GM19351 (cell line): ENCODE results near the gene CDC42EP1.
A peak's percentile ranks its signal among the peaks of the same experiment; 100 is the strongest.
"Not testable (repeated sequence)": the region's sequence is repeated elsewhere in the genome, so short reads cannot be mapped to it uniquely, and the experiment has no call there.

Experiments
- ATAC-seq: cut with Tn5 transposase; IDR thresholded peaks from one replicate; pipeline ENCODE4 v1.9.1; 2021; ENCODE audit warnings: mild to moderate bottlenecking, moderate library complexity; ENCODE audit not compliant: unreplicated experiment

Gene CDC42EP1

DNA sequence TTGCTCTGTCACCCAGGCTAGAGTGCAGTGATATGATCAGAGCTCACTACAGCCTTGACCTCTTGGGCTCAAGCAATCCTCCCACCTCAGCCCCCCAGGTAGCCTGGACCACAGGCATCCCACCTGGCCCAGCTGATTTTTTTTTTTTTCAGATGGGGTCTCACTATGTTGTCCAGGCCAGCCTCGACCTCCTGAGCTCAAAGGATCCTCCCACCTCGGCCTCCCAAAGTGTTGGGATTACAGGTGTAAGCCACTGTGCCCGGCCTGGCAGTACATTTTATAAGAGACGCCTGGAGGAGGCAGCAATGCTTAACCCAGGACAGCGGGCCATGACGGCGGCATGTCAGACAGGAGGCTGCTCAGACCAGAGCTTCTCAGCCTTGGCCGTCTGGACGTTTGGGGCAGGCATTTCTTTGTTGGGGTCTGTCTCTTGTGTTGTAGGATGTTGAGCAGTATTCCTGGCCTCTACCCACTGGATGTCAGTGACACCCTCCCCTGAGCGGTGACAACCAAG is 15.3 kb downstream of the CDC42EP1 start:
- ATAC-seq = no peak

DNA sequence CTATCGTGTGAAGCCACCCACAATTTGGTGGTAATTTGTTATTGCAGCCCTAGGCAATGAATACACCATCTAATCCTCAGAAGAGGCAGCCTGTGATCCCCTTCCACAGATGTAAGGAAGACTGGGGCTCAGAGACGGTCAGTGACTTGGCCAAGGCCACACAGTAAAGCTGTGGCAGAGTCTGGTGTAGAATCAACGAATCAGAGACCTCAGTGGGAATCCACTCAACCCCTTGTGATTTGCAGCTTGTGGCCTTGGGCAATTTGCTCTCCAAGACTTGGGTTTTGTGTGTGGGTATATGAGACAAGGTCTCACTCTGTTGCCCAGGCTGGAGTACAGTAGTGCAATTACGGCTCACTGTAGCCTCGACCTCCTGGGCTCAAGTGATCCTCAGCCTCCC is 17.7 kb downstream of the CDC42EP1 start:
- no peak for ATAC-seq

DNA sequence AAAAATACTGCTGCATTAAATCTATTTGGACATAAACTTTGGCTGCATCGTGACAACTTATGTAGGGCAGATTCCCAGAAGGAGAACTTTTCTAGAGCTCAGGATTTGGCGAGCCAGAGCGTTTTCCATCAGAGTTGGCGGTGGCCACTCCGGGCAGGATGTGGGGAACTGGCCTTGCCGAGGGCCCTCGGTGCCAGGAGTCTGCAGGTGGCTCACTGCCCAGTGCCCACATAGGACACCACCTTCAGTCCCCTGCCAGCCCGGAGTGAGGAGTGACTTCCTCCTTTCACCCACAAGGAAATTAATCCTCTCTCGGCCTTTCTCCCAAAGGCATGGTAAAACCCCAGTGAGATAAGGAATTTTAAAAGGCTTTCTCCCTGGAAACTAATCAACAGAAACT is 21.2 kb downstream of the CDC42EP1 start:
- no peak for ATAC-seq

DNA sequence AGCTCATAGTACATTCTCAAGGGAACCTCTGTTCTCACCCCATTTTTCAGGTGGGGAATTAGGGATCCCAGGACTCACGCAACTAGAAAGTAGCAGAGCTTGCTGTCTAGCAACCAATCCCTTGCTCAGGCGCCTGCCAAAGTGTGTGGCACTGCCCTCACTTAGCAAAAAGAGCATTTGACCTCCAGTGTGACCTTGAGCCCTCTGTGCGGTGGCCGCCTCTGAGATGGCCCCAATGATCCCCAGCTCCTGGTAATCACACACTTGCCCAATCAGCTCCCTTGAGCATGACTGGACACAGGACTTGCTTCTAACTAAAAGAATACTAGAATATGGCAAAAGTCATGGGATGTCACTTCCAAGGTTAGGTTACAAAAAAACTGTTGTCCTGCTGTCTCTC is 22.2 kb downstream of the CDC42EP1 start:
- no peak for ATAC-seq

DNA sequence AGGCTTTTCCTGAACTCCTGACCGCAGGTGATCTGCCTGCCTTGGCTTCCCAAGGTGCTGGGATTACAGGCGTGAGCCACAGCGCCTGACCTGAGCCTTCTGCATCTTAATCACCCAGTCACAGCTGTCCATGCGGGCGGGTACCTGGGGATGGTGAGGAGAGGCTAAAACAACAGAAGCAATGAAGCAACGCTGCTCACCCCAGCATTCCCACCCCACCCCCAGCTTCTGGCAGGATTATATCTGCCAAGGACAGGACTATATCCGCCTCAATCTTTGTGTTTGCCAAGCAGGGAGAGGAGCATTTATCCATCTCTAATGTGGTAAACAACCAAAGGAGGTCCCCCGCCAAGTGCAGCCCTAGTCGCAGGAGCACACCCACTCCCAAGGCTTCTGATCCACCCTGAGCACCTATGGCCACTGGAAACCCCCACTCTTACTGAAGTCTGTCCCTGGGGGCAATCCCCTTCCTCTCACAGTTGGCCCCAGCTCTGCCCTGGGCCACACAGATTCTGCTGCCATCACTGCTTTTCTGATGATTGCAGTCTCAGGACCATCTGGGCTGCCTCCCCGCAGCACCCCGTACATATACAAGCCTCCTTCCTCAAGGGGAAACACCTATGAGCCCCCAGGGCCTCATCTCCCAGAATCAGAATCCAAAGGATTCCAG is 28.4 kb downstream of the CDC42EP1 start:
- no peak for ATAC-seq

DNA sequence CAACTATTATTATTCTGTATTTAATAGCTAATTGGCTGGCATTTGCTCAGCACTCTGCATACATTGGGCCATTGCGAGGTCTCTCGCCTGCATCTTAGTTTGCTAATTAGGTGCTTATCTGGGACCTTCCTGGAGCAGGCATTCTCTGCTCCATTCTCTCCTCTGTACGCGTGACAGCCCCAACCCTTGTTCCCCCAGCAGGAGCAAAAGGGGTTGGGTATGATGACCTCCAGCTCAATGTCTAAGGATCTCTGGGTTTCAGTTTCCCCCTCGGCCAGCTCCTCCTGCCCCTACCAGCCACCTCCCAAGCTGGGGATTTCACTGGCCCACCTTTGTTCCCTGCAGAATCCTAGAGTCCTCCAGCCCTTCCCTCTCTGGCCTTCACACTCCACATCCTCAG is 29.4 kb downstream of the CDC42EP1 start:
- ATAC-seq = no peak

DNA sequence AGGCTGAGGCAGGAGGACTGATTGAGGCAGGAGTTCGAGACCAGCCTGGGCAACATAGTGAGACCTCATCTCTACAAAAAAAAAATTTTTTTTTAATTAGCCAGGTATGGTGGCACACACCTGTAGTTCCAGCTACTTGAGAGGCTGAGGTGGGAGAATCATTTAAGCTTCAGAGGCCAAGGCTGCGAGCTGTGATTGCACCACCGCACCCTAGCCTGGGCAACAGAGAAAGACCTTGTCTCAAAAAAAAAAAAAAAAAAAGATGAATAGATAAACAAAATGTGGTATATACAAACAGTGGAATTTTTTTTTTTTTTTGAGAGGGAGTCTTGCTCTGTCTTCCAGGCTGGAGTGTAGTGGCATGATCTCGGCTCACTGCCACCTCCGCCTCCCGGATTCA is 30.8 kb downstream of the CDC42EP1 start:
- not testable (repeated sequence) for ATAC-seq

DNA sequence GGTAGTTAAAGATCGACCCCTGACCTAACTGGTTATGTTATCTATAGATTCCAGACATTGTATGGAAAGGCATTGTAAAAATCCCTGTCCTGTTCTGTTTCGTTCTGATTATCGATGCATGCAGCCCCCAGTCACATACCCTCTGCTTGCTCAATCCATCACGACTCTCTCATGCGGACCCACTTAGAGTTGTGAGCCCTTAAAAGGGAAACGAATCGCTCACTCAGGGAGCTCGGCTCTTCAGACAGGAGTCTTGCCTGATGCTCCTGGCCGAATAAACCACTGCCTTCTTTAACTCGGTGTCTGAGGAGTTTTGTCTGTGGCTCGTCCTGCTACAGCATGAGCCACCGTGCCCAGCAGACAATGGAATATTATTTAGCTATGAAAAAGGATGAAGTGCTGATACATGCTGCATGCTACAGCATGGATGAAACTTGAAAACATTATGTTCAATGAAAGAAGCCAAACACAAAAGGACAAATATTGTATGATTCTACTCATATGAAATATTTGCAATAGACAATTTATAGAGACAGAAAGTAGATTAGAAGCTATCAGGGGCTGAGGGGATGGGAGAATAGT is 31.6 kb downstream of the CDC42EP1 start:
- no peak for ATAC-seq

DNA sequence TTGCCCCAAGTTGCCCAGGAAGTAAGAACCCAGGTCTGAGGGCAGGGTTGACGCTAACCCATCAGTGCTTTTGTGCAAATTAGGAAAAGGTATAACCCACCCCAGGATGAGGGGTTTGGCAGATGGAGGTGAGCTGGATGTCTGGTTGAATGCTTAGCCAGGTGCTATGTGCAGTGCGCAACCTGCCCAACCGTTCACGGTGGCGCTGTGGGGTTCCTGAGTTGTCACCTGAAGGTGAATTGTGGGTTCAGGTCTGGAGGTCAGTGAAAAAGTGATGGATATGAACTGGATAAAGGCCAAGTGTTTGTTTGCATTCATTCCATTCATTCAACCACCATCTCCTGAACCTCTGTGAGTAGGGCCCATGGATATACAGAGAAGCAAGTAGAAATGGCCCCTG is 34.0 kb downstream of the CDC42EP1 start:
- ATAC-seq = no peak

DNA sequence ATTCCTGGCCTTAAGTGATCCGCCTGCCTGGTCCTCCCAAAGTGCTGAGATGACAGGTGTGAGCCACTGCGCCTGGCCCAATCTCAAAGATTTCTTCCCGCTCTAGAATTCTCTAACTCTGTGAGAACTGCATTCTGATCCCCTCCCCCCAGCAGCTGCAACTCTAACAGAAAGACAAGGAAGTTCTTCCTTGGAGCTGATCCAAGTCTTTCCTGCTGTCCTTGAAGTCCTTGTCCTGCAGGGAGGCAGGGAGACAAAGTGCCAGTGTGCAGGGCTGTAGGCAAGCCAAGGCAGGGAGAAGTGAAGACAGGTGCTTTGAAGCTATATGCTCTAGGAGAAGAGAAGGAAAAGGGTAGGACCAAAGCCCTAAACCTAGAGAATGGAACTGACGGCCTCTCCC is 38.9 kb downstream of the CDC42EP1 start:
- no peak for ATAC-seq

DNA sequence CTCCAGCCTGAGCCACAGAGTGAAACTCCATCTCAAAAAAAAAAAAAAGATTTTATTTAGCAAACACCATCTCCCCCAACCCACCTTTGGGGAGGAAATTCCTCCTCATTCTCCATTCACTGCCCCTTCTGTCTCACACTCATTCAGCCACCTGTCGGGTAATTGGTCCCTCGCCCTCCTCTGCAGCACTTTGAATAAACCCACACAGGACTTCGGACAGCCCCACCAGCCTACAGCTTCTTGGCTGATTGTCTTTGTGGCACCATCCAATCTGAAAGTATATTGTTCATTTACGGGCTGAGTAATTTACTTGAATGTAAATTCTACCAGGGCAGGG is 40.9 kb downstream of the CDC42EP1 start:
- ATAC-seq = no peak

DNA sequence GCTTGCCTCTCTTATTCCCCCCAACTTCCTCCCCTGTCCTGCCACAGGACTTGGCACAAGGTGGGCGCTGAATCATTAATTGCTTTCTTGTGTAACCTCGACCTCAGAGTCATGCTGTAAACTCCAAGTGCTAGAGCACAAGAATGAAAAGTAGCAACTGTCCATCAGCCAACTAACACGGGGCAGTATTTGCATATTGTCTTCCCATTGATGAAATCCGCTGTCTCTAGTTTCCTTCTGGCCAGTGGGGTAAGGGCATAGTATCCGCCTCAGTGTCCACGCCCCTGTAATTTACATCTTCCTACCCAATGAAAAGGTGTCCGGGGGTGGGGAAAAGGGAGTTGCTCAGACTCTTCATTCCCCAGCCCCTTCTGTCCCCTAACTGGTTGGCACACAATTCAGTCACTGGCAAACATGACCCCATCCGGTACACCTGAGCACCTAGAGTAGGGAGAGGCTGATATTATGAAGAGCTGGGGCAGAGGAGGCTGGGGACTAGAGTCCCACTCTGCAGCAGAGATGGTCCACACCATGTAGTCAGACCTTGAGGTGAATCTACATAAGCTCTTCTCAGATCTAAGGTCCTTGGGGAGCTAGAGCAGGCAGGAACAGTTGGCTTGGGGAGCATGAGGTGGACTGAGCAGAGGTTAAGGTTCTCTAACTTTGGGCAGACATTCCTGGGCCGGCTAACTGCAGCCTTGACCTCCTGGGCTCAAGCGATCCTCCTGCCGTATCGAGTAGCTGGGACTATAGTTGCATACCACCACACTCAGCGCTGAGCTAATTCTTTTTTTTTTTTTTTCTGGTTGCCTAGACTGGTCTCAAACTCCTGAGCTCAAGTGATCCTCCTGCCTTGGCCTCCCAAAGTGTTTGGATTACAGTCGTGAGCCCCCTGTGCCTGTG is 41.5 kb downstream of the CDC42EP1 start:
- no peak for ATAC-seq

DNA sequence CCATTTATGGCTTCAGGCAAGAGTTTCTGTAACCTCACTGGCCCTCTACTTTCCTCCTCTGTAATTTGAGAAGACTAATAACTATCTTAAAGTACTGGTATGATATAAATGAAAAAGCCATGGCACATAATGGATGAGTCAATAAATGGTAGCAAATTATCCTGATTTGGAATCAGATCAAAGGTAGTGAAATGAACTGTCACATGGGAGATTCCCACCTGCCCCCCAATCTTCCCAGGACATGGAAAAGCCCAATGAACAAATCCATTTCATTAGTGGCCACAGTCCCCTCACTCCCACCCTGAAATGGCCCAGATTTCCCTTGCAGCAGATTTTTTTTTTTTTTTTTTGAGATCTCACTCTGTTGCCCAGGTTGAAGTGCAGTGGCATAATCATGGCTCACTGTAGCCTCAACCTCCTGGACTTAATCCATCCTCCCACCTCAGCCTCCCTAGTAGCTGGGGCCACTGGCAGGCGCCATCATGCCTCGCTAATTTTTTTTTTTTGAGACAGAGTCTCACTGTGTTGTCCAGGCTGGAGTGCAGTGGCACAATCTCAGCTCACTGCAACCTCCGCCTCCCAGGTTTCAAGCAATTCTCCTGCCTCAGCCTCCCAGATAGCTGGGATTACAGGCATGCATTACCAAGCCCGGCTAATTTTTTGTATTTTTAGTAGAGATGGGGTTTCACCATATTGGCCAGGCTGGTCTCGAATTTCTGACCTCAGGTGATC is 42.4 kb downstream of the CDC42EP1 start:
- not testable (repeated sequence) for ATAC-seq

DNA sequence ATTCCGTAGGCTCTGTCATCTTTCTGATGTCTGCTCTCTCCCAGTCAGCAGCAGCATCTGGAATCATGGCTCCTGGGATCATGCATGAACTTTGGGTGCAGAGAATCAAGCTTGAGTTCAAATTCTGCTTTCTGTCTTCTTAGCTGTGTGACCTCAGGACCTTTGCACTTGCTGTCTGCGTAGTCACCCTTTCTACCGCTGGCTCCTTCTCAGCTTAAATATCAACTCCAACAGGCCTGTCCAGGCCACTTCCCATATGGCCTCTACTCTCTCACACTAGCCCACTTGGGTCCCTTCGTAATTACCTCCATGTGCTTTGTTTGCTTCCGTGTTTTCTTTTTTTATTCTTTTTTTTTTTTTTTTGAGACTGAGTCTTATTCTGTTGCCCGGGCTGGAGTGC is 43.8 kb downstream of the CDC42EP1 start:
- ATAC-seq = no peak

DNA sequence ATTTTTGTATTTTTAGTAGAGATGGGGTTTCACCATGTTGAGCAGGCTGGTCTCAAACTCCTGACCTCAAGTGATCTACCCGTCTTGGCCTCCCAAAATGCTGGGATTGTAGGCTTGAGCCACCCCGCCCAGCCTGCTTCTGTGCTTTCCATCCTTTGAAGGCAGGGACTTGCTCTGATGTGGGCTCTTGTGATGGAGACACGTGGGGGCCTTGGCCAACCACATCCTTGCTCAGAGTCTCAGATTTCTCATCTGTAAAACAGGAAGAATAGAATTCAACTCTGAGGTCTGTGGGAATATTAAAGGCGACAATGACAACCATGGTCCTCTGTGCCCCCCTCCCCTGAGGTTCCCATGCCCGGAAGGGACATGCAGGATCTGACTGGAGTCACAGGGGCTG is 44.6 kb downstream of the CDC42EP1 start:
- no peak for ATAC-seq

DNA sequence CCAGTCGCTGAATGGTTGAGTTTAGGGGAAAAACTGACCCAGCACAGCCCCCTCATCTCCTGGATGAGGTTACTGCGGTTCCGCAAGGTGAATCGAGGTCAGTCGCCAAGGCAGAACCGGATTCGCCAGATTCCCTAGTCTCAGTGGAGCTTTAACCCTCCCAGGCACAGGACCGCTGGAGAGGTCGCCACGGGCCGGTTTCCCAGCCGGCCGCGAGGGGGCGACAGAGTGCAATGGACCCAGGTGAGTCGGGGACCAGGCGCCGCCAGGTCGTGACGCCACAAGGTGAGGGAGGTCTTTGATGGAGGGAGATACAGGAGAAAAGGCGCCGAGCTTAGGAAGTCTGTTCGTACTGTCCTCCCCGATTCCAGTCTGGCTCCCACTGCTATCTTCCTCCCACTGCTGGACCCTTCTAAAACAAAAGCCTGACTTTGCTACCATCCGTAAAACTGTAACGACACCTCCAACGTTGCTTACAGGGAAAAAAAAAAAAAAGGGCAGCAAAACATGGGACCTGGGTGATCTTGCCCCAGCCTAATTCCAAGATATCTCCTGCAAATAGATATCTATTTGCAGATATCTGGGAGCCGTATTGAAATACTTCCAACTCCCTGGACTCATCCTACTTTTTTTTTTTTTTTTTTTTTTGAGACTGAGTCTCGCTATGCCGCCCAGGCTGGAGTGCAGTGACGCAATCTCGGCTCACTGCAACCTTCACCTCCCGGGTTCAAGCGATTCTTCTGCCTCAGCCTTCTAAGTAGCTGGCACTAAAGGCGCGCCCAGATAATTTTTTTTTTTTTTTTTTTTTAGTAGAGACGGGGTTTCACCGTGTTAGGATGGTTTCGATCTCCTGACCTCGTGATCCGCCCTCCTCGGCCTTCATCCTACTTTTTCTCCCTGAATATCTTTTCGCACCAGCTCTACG is 47.0 kb downstream of the CDC42EP1 start:
- no peak for ATAC-seq

DNA sequence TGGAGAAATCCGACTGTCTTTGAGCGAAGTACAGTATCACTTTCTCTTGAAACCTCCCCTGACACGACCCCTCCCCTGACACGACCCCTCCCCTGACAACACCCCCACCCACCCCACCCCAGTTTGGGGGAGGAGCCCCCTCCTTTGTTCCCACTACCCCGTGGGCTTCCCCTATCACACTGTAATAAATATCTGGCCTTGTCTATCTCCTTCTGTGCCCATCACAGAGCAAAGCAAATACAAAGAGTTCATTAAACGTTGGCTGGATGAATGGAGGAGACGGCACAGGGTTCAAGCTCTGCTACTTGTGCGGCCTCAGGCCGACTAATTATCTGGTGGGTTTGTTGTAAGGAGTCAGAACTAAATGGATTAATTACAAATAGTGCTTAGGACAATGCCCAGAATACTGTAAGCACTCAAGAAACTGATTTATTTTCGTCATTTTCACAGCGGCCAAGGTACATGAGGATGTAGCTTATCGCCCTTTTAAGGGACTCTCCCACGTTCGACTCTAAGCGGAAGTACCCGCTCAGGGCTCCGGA is 47.7 kb downstream of the CDC42EP1 start:
- ATAC-seq = no peak

DNA sequence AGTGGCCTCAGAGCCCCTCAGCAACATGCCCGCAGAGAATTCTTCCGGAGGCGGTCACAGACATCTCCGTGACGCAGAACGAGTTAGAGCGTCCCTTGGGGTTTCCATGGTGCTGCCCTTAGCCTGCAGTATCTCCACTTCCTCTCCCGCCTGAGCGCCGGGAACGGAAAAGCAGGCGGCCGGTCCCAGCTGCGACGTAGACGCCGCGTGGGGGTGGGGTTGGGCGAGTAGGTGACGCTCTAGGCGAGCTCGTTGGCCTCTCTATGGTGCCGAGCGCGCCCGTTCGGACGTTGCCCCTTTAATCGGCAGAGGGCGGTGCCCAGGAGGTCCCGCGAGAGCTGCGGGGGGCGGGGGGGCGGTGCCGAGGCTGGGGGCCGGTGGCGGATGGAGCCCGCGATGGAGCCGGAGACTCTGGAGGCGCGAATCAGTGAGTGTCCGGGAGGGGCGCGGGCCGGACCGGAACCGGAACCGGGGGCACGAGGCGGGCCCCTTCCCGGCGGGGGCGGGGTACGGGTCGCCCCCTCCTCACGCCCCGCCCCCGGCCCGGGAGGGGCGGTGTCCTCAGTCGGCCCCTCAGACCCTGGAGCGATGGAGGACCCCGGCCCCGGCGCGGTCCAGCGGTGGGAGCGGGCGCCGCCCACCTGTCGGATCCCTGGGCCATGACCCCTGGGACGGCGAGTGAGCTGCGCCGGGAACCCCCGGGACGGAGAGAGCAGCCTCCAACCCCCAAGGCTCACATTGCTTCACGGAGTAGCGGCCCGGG is 48.4 kb downstream of the CDC42EP1 start, which contains the start of gene GGA1:
GGA1 (plus strand) TSS at position 358 of the 763 bp plus-strand sequence; CDS start at position 385, 27 bp downstream.
- peak; percentile 75 for ATAC-seq
